Suprapubic skin (tissue), 4 donors: ENCODE results near the gene MICALL2.

Experiments
- CTCF ChIP-seq, 2 donors: fragments of 200-600 bp in 1 of 2; fragments of 450-650 bp in 1 of 2; sonication (generic) in 1 of 2; IDR thresholded peaks; one replicate each; pipeline ENCODE4 v1.5.1; 2016 to 2019; ENCODE audit warnings: antibody characterized with exemption in 2 of 2, mild to moderate bottlenecking in 1 of 2, moderate library complexity in 1 of 2
- POLR2A ChIP-seq, 2 donors: fragments of 450-650 bp; IDR thresholded peaks; one replicate each; pipeline ENCODE4 v1.6.1; 2017; ENCODE audit warnings: antibody characterized with exemption in 2 of 2, mild to moderate bottlenecking in 2 of 2, moderate library complexity in 2 of 2
- POLR2AphosphoS5 ChIP-seq, 3 donors: sonication (generic); formaldehyde crosslinking; IDR thresholded peaks; one replicate each; pipeline ENCODE4 v1.6.1; 2017; ENCODE audit warnings: antibody characterized with exemption in 3 of 3

GRCh38 chr7:1421020-1421790 lies 38.1 kb downstream of the MICALL2 start:
- TF ChIP-seq POLR2AphosphoS5 (IDR thresholded peaks at IDR 0.05) (no peak), CTCF (IDR thresholded peaks at IDR 0.05) (no peak), POLR2A (IDR thresholded peaks at IDR 0.05) (no peak)
